Gastroesophageal sphincter (tissue), 4 donors: Measurements from ENCODE around the gene ZC3H6. TPM values are rescaled to one million over a fixed set of nuclear protein-coding genes. Genes with fewer than 3 reads are reported as not detected.

Experiments
- ATAC-seq: fragments of 150-250 bp; one replicate; pipeline ENCODE4 v1.9.1; 2016; ENCODE audit warnings: mild to moderate bottlenecking, moderate library complexity
- H3K27ac ChIP-seq, 4 donors: fragments of 200-600 bp; sonication (generic) in 3 of 4; 1 replicate in 3 of 4; 2 replicates in 1 of 4; pipeline ENCODE4 v1.5.1; 2016 to 2019
- H3K27me3 ChIP-seq: fragments of 200-600 bp; sonication (generic); one replicate; pipeline ENCODE4 v1.5.1; 2019
- H3K36me3 ChIP-seq, 2 donors: fragments of 200-600 bp; sonication (generic); one replicate each; pipeline ENCODE4 v1.5.1; 2019; ENCODE audit warnings: control low read depth in 1 of 2
- H3K4me1 ChIP-seq, 3 donors: fragments of 200-600 bp; sonication (generic); 1 replicate in 2 of 3; 2 replicates in 1 of 3; pipeline ENCODE4 v1.5.1; 2016 to 2019; ENCODE audit warnings: control low read depth in 2 of 3
- H3K4me3 ChIP-seq, 2 donors: fragments of 200-600 bp; sonication (generic); one replicate each; pipeline ENCODE4 v1.5.1; 2019; ENCODE audit warnings: mild to moderate bottlenecking in 1 of 2, moderate library complexity in 1 of 2
- H3K9me3 ChIP-seq, 3 donors: fragments of 200-600 bp; sonication (generic); one replicate each; pipeline ENCODE4 v1.5.1; 2017 to 2019; ENCODE audit warnings: control low read depth in 2 of 3
- EP300 ChIP-seq: sonication (generic); formaldehyde crosslinking; IDR thresholded peaks from one replicate; pipeline ENCODE4 v1.6.1; 2017; ENCODE audit warnings: antibody characterized with exemption, mild to moderate bottlenecking
- POLR2A ChIP-seq, 2 donors: fragments of 450-650 bp; IDR thresholded peaks; one replicate each; pipeline ENCODE4 v1.6.1; 2017; ENCODE audit warnings: antibody characterized with exemption in 2 of 2, mild to moderate bottlenecking in 2 of 2, moderate library complexity in 1 of 2
- POLR2AphosphoS5 ChIP-seq: sonication (generic); formaldehyde crosslinking; IDR thresholded peaks from one replicate; pipeline ENCODE4 v1.6.1; 2017; ENCODE audit warnings: antibody characterized with exemption
- WGBS, 2 donors: methylation state at CpG; one replicate each; pipeline ENCODE4 v1.1.5; 2018; ENCODE audit warnings: low coverage in 1 of 2; 5-methylcytosine and 5-hydroxymethylcytosine counted together
- total RNA-seq, 4 donors: library from RNA; depleted of rRNA; stranded (reverse); fragments of >200 nt; gene quantifications; one replicate each; pipeline ENCODE4 v1.1.0, GENCODE V29; 2016
- TF ChIP-seq, protein P1 (sequence below), 4 experiments: fragments of 200-600 bp in 2 of 4; fragments of 450-650 bp in 2 of 4; sonication (generic) in 1 of 4; IDR thresholded peaks; one replicate each; pipeline ENCODE4 v1.5.1; 2017 to 2019; ENCODE audit warnings: antibody characterized with exemption in 4 of 4, mild to moderate bottlenecking in 2 of 4, moderate library complexity in 2 of 4

Gene ZC3H6
- total RNA-seq, 4 donors from 2014 or later, result 13.7 to 30.7 (median 17.3) TPM

DNA sequence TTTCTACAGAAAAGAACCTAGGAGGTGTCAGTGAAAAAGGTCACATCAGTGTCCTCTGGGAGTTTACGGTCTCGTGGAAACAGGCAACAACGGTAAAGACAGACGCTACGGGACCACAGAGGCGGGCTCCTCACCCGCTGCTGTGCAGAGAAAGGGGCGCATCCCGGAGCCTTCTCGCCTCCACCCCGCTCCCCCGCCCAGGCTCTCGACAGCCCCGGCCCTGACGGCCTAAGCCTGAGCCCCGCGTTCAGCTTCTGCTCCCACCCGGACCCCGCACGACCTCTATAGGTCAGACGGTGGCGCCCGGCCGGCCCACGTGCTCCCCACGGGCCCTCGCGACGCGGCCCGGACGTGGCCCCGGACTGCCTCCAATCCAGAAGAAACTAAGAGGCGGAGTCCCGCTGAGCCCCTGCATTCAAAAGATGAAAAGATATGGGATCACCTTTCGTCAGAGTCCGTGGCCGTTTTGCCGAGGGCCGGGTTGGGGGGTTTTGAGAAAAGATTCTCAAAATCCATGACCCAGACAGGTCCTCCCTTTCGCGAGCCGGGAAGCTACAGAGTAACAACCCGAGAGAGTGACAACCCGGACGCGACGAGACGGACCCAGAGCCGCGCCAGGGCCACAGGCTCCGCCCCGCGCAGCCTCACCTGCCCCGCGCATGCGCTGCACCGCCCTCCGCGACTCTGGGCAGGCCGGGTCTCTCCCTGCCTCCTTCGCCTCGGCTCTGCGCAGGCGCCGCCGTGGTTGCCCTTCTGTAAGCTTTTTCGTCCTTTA is 20.7 kb upstream of the ZC3H6 start, which contains the start of gene ZC3H8:
Gene ZC3H8, minus strand, starts transcription at position 577 of the 775 bp plus-strand sequence. Its CDS starts 61 bp downstream, at position 516.
- ATAC-seq, result peak; percentile 99
- Histone ChIP-seq H3K36me3 (peaks cover 0 to 2% of the 10 kb centered on the region in 2 donors), H3K9me3 (no peaks in the 10 kb centered on the region), H3K27ac (peak within 1 kb of the TSS; percentile 62 to 86 (median 82)), H3K4me1 (peaks cover 0 to 17% (median 0%) of the 10 kb centered on the region in 3 donors), H3K4me3 (peak within 1 kb of the TSS; percentile 73 to 74), H3K27me3 (no peaks in the 10 kb centered on the region)
- 0% methylated on average over 2 to 26 of the region's 68 CpGs for WGBS, 2 donors
- TF ChIP-seq, protein P1, sequence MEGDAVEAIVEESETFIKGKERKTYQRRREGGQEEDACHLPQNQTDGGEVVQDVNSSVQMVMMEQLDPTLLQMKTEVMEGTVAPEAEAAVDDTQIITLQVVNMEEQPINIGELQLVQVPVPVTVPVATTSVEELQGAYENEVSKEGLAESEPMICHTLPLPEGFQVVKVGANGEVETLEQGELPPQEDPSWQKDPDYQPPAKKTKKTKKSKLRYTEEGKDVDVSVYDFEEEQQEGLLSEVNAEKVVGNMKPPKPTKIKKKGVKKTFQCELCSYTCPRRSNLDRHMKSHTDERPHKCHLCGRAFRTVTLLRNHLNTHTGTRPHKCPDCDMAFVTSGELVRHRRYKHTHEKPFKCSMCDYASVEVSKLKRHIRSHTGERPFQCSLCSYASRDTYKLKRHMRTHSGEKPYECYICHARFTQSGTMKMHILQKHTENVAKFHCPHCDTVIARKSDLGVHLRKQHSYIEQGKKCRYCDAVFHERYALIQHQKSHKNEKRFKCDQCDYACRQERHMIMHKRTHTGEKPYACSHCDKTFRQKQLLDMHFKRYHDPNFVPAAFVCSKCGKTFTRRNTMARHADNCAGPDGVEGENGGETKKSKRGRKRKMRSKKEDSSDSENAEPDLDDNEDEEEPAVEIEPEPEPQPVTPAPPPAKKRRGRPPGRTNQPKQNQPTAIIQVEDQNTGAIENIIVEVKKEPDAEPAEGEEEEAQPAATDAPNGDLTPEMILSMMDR (IDR thresholded peaks at IDR 0.05), result no peak
- TF ChIP-seq EP300, result no peak
- TF ChIP-seq POLR2AphosphoS5, result peak; percentile 66
- peak; percentile 50 to 66 for TF ChIP-seq POLR2A (IDR thresholded peaks at IDR 0.05)

DNA sequence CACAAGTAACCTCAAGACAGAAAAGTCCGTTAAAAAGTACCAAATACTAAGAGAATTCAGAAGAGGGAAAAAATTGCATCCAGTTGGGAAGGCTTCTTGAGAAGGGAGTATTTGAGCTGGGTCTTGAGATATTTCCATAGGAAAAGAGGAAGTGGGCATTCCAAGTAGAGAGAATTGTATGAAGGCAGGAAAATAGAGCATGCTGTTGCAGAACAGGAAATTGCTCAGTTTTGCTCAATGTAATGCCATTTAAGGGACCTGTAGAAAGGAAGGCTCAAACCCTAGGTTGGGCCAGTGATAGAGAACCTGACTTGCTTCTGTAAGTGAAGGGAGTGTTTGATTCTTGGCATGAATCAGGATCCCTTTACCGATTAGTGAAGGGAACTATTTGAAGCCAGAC is 19.5 kb upstream of the ZC3H6 start:
- Histone ChIP-seq H3K9me3 (no peaks in the 10 kb centered on the region), H3K4me3 (no peak overlapping the region), H3K36me3 (no peaks in the 10 kb centered on the region), H3K27me3 (no peaks in the 10 kb centered on the region), H3K4me1 (peaks cover 0 to 17% (median 0%) of the 10 kb centered on the region in 3 donors), H3K27ac (no peak overlapping the region)
- TF ChIP-seq POLR2A (IDR thresholded peaks at IDR 0.05) (no peak), POLR2AphosphoS5 (no peak), EP300 (no peak)
- TF ChIP-seq, protein P1 (IDR thresholded peaks at IDR 0.05), result no peak
- no peak for ATAC-seq
- WGBS, 2 donors, result 78 to 90% methylated on average over 2 of the region's 2 CpGs

DNA sequence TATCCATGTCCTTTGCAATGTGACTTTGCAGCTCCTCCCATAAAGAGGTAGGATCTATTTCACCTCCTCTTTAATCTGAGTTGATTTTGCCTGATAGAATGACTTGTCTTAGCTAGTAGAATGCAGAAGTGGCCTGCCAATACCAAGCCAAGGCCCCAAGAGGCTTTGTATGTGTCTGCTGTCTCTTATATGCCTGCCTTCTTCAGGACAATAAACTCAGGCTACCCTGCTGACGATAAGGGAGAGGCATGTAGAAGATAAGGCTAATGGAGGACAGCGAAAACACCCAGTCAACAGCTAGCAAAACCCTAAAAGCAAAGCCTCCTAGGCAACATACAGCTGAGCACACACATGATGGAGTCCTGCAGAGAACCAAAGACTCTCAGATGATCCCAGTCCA is 18.7 kb upstream of the ZC3H6 start:
- WGBS, 2 donors, result 80% methylated on average over 2 of the region's 2 CpGs; no CpG with 5 or more reads in 1 of the 2 donors
- H3K9me3 ChIP-seq, result no peaks in the 10 kb centered on the region
- TF ChIP-seq POLR2AphosphoS5 (no peak), EP300 (no peak), POLR2A (IDR thresholded peaks at IDR 0.05) (no peak)
- TF ChIP-seq, protein P1 (IDR thresholded peaks at IDR 0.05), result no peak
- no peak for ATAC-seq
- no peaks in the 10 kb centered on the region for H3K36me3 ChIP-seq
- no peaks in the 10 kb centered on the region for H3K27me3 ChIP-seq
- H3K4me1 ChIP-seq, result peaks cover 0 to 17% (median 0%) of the 10 kb centered on the region in 3 donors
- no peak overlapping the region for H3K27ac ChIP-seq
- no peak overlapping the region for H3K4me3 ChIP-seq

DNA sequence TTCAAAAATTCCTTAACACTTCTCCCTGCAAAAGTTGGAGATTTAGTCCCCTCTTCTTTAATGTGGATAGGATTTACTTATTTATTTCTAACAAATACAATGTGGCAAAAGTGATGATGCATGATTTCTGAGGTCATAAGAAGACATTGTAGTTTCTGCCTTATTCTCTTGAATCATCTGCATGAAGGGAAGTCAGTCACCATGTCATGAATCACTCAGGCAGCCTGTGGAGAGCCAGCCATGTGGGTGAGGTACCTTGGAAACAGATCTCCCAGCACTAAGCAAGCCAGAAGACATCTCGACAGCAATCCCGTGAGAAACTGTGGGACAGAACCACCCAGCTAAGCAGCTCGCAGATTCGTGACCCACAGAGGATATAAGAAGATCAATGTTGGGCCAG is 17.8 kb upstream of the ZC3H6 start:
- no peaks in the 10 kb centered on the region for H3K36me3 ChIP-seq
- H3K4me1 ChIP-seq, result peaks cover 0 to 17% (median 0%) of the 10 kb centered on the region in 3 donors
- H3K4me3 ChIP-seq, result no peak overlapping the region
- H3K9me3 ChIP-seq, result peaks cover 0 to 2% (median 0%) of the 10 kb centered on the region in 3 donors
- H3K27ac ChIP-seq, result no peak overlapping the region
- no peak for ATAC-seq
- 60% methylated on average over 2 of the region's 4 CpGs; no CpG with 5 or more reads in 1 of the 2 donors for WGBS, 2 donors
- TF ChIP-seq, protein P1 (IDR thresholded peaks at IDR 0.05), result no peak
- TF ChIP-seq EP300, result no peak
- no peak for TF ChIP-seq POLR2AphosphoS5
- no peak for TF ChIP-seq POLR2A (IDR thresholded peaks at IDR 0.05)
- no peaks in the 10 kb centered on the region for H3K27me3 ChIP-seq
